ENCODE results near the gene VWA5A. TPM values are rescaled to one million over a fixed set of nuclear protein-coding genes. Genes with fewer than 3 reads are reported as not detected.

VWA5A gene
- total RNA-seq, 4 donors from 2014 or later: 17.0 to 22.5 (median 19.9) TPM

GRCh38 chr11:124085583-124085982 lies 29.7 kb upstream of the VWA5A start:
- H3K4me3 ChIP-seq: no peak overlapping the region
- peaks cover 0 to 3% of the 10 kb centered on the region in 2 donors for H3K27me3 ChIP-seq
- no peaks in the 10 kb centered on the region for H3K4me1 ChIP-seq
- WGBS, 2 donors: 71 to 87% methylated on average over 3 of the region's 3 CpGs
- H3K9me3 ChIP-seq: no peaks in the 10 kb centered on the region
- no peak for DNase-seq (ENCODE audit: low spot score in 2 of 2)
- H3K27ac ChIP-seq: no peak overlapping the region
- no peaks in the 10 kb centered on the region for H3K36me3 ChIP-seq
- TF ChIP-seq, protein P1, sequence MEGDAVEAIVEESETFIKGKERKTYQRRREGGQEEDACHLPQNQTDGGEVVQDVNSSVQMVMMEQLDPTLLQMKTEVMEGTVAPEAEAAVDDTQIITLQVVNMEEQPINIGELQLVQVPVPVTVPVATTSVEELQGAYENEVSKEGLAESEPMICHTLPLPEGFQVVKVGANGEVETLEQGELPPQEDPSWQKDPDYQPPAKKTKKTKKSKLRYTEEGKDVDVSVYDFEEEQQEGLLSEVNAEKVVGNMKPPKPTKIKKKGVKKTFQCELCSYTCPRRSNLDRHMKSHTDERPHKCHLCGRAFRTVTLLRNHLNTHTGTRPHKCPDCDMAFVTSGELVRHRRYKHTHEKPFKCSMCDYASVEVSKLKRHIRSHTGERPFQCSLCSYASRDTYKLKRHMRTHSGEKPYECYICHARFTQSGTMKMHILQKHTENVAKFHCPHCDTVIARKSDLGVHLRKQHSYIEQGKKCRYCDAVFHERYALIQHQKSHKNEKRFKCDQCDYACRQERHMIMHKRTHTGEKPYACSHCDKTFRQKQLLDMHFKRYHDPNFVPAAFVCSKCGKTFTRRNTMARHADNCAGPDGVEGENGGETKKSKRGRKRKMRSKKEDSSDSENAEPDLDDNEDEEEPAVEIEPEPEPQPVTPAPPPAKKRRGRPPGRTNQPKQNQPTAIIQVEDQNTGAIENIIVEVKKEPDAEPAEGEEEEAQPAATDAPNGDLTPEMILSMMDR (IDR thresholded peaks at IDR 0.05): no peak
- TF ChIP-seq POLR2A (IDR thresholded peaks at IDR 0.05) (no peak), EP300 (IDR thresholded peaks at IDR 0.05) (no peak)

GRCh38 chr11:124085997-124086846 lies 29.0 kb upstream of the VWA5A start:
- no peaks in the 10 kb centered on the region for H3K9me3 ChIP-seq
- H3K36me3 ChIP-seq: no peaks in the 10 kb centered on the region
- no peak for TF ChIP-seq POLR2A (IDR thresholded peaks at IDR 0.05)
- TF ChIP-seq, protein P1 (IDR thresholded peaks at IDR 0.05): no peak
- TF ChIP-seq EP300 (IDR thresholded peaks at IDR 0.05): no peak
- DNase-seq (ENCODE audit: low spot score in 2 of 2): no peak
- 53 to 64% methylated on average over 10 of the region's 10 CpGs for WGBS, 2 donors
- no peak overlapping the region for H3K4me3 ChIP-seq
- H3K27ac ChIP-seq: no peak overlapping the region
- H3K4me1 ChIP-seq: no peaks in the 10 kb centered on the region
- peaks cover 0 to 6% of the 10 kb centered on the region in 2 donors for H3K27me3 ChIP-seq

DNA sequence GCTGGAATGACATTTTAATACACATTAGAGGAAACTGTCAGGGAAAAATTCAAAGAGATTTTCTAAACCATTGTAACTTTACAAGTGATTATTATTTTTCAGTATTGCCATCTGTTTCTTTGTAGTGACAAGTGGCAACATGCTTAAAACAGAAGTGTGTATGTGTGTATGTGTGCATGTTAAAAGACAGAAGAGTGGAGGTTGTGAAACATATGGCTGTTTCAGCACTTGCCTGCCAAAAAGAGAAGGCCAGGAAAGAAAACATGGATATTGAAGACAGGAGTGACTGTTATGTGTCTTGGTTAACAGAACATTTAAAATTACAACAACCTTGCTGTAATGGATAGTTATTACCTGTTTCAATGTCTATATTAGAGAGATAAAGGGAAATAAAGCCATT lies 24.3 kb upstream of the VWA5A start:
- no peak overlapping the region for H3K27ac ChIP-seq
- no peak overlapping the region for H3K4me3 ChIP-seq
- peaks cover 0 to 6% of the 10 kb centered on the region in 2 donors for H3K27me3 ChIP-seq
- DNase-seq (ENCODE audit: low spot score in 2 of 2): no peak
- no peaks in the 10 kb centered on the region for H3K4me1 ChIP-seq
- TF ChIP-seq, protein P1 (IDR thresholded peaks at IDR 0.05): no peak
- TF ChIP-seq EP300 (IDR thresholded peaks at IDR 0.05) (no peak), POLR2A (IDR thresholded peaks at IDR 0.05) (no peak)
- H3K9me3 ChIP-seq: no peaks in the 10 kb centered on the region
- no peaks in the 10 kb centered on the region for H3K36me3 ChIP-seq

DNA sequence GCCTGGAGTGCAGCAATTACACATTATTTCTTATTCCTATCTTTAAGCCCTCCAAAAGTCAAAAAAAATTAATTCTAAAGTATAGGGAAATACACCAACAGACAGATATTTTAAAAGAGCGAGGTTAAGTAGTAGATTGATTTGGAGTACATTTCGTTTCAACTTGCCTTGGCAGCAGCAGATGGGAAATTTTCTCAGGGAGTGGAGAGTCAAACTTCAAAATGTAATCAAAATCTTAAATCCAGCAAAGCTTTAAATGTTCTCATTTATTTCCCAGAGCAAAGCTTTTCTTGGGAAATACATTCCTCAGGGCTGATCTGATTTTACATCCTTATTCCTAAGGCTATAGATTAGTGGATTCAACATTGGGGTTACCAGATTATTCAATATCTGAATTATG lies 21.9 kb upstream of the VWA5A start:
- Histone ChIP-seq H3K4me3 (no peak overlapping the region), H3K36me3 (no peaks in the 10 kb centered on the region), H3K27me3 (peaks cover 0 to 6% of the 10 kb centered on the region in 2 donors), H3K4me1 (no peaks in the 10 kb centered on the region), H3K27ac (no peak overlapping the region), H3K9me3 (no peaks in the 10 kb centered on the region)
- TF ChIP-seq EP300 (IDR thresholded peaks at IDR 0.05): no peak
- no peak for TF ChIP-seq POLR2A (IDR thresholded peaks at IDR 0.05)
- TF ChIP-seq, protein P1 (IDR thresholded peaks at IDR 0.05): no peak
- WGBS, 2 donors: 86 to 87% methylated on average over 2 of the region's 2 CpGs
- no peak for DNase-seq (ENCODE audit: low spot score in 2 of 2)

- no peak overlapping the region for H3K4me3 ChIP-seq
- H3K27me3 ChIP-seq: peaks cover 0 to 6% of the 10 kb centered on the region in 2 donors
- TF ChIP-seq POLR2A (IDR thresholded peaks at IDR 0.05): no peak
- no peak for TF ChIP-seq EP300 (IDR thresholded peaks at IDR 0.05)
- TF ChIP-seq, protein P1 (IDR thresholded peaks at IDR 0.05): no peak
- WGBS, 2 donors: 67 to 72% methylated on average over 5 of the region's 5 CpGs
- H3K9me3 ChIP-seq: no peaks in the 10 kb centered on the region
- no peaks in the 10 kb centered on the region for H3K4me1 ChIP-seq
- DNase-seq (ENCODE audit: low spot score in 2 of 2): no peak
- no peak overlapping the region for H3K27ac ChIP-seq
- H3K36me3 ChIP-seq: no peaks in the 10 kb centered on the region
Observed at GRCh38 chr11:124094731-124095130, 20.5 kb upstream of the VWA5A start.

Data from tibial nerve (tissue), 4 donors.